PFSK-1 (cell line): ENCODE measurements around the gene WDR64.

Experiments
- POLR2AphosphoS5 ChIP-seq: IDR thresholded peaks from 2 replicates; pipeline ENCODE4 v1.6.1; 2012; ENCODE audit warnings: low read depth, mild to moderate bottlenecking, control low read depth, low read length, moderate library complexity
- SIN3A ChIP-seq: IDR thresholded peaks from 2 replicates; pipeline ENCODE4 v1.6.1; 2012; ENCODE audit warnings: mild to moderate bottlenecking, low read length, moderate library complexity, borderline replicate concordance; ENCODE audit not compliant: insufficient read depth
- TF ChIP-seq, protein P1 (sequence below), 2 experiments: IDR thresholded peaks; 2 replicates each; pipeline versions ENCODE4 v1.6.1 to v1.8.0; 2011 to 2012; ENCODE audit warnings: low read depth in 2 of 2, low read length in 2 of 2, control low read depth in 1 of 2, inconsistent platforms in 1 of 2, mild to moderate bottlenecking in 1 of 2, moderate library complexity in 1 of 2; ENCODE audit not compliant: insufficient read depth in 1 of 2

DNA sequence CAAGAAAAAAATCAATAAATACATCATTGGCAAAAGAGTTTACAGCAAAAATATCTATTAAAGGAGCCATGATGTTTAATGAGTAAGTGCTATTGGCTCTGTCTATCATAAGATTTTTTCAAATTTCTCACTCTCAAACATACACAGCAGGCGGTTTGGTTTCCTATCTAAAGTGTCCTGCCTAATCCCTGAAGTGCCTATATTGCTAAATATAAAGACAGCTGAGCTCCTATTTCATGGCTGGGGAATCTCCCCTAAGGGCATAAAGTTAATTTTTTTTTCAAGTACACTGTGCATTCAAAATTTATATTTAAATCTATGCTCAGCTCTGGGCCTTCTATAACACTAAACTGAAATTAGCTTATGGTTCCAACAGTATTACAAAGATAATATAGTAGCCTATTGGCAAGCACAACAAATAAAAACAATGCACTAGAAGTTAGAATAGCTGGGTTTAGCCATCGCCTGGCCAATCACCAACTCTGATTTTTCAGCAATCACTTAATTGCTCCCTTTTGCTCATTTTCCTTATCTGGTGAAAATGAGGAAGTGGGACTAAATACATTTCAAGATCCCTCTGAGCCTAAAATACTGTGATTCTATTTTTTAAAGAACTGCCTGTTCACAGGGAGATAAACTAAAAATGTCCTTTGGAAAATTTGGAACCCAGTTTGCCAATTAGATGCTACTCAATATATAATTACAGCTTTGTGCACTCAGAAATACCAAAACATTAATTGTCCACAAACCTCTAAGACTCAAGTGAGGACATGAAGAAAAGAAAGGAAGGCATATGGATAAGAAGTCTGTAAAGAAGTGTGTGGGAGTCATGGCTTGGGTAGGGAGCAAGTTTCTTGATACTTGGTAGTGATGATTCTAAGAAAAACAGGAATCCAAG lies 62.5 kb downstream of the WDR64 start:
- TF ChIP-seq, protein P1, sequence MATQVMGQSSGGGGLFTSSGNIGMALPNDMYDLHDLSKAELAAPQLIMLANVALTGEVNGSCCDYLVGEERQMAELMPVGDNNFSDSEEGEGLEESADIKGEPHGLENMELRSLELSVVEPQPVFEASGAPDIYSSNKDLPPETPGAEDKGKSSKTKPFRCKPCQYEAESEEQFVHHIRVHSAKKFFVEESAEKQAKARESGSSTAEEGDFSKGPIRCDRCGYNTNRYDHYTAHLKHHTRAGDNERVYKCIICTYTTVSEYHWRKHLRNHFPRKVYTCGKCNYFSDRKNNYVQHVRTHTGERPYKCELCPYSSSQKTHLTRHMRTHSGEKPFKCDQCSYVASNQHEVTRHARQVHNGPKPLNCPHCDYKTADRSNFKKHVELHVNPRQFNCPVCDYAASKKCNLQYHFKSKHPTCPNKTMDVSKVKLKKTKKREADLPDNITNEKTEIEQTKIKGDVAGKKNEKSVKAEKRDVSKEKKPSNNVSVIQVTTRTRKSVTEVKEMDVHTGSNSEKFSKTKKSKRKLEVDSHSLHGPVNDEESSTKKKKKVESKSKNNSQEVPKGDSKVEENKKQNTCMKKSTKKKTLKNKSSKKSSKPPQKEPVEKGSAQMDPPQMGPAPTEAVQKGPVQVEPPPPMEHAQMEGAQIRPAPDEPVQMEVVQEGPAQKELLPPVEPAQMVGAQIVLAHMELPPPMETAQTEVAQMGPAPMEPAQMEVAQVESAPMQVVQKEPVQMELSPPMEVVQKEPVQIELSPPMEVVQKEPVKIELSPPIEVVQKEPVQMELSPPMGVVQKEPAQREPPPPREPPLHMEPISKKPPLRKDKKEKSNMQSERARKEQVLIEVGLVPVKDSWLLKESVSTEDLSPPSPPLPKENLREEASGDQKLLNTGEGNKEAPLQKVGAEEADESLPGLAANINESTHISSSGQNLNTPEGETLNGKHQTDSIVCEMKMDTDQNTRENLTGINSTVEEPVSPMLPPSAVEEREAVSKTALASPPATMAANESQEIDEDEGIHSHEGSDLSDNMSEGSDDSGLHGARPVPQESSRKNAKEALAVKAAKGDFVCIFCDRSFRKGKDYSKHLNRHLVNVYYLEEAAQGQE (IDR thresholded peaks at IDR 0.05; ENCODE audit: insufficient read depth in 1 of 2, low read depth in 2 of 2, low read length in 2 of 2), result no peak
- TF ChIP-seq POLR2AphosphoS5, result no peak
- TF ChIP-seq SIN3A, result no peak
